Neural cell (in vitro differentiated cells): ENCODE data around the gene CD200R1L. TPM values are rescaled to one million over a fixed set of nuclear protein-coding genes. Genes with fewer than 3 reads are reported as not detected.

Experiments used
- H2AFZ ChIP-seq: fragments of 200-600, 300-800 bp; sonication (generic), shearing (Covaris generic); 2 replicates; pipeline ENCODE4 v1.6.0; 2014; ENCODE audit warnings: low read depth, mild to moderate bottlenecking, antibody characterized with exemption, low read length, moderate library complexity
- H3F3A ChIP-seq: fragments of 200-600 bp; shearing (Covaris generic); 2 replicates; pipeline ENCODE4 v1.6.1; 2016; ENCODE audit warnings: mild to moderate bottlenecking, moderate library complexity, mixed read lengths, antibody characterized with exemption, low read length; ENCODE audit not compliant: insufficient read depth, poor library complexity, severe bottlenecking
- H3K27ac ChIP-seq: fragments of 200-600, 300-800 bp; sonication (generic), shearing (Covaris generic); 2 replicates; pipeline ENCODE4 v1.5.1; 2014; ENCODE audit warnings: mild to moderate bottlenecking, low read length, moderate library complexity
- H3K27me3 ChIP-seq: fragments of 300-800, 200-600 bp; sonication (generic), shearing (Covaris generic); 2 replicates; pipeline ENCODE4 v1.6.0; 2014; ENCODE audit warnings: mild to moderate bottlenecking, low read depth, low read length, moderate library complexity; ENCODE audit not compliant: insufficient read depth
- H3K36me3 ChIP-seq: fragments of 300-800, 200-600 bp; sonication (generic), shearing (Covaris generic); 2 replicates; pipeline ENCODE4 v1.5.1; 2014; ENCODE audit warnings: mild to moderate bottlenecking, antibody characterized with exemption, low read length, moderate library complexity; ENCODE audit not compliant: insufficient read depth
- H3K4me2 ChIP-seq: fragments of 300-800, 200-600 bp; sonication (generic), shearing (Covaris generic); 2 replicates; pipeline ENCODE4 v1.6.0; 2014; ENCODE audit warnings: mild to moderate bottlenecking, low read length
- H3K4me3 ChIP-seq: fragments of 300-800, 200-600 bp; sonication (generic), shearing (Covaris generic); 2 replicates; pipeline ENCODE4 v1.5.1; 2014; ENCODE audit warnings: mild to moderate bottlenecking, low read length, moderate library complexity
- H3K79me2 ChIP-seq: fragments of 200-600 bp; shearing (Covaris generic); replicated peaks from 2 replicates; pipeline ENCODE4 v1.6.0; 2014; ENCODE audit warnings: mild to moderate bottlenecking, low read length, moderate library complexity; ENCODE audit not compliant: insufficient read depth
- H3K9ac ChIP-seq: fragments of 300-800, 200-600 bp; sonication (generic), shearing (Covaris generic); 2 replicates; pipeline ENCODE4 v1.6.1; 2016; ENCODE audit warnings: mild to moderate bottlenecking, low read length, mixed read lengths
- H3K9me2 ChIP-seq: fragments of 200-600 bp; shearing (Covaris generic); 2 replicates; pipeline ENCODE4 v1.6.1; 2016; ENCODE audit warnings: mild to moderate bottlenecking, low read length, mixed read lengths; ENCODE audit not compliant: insufficient read depth
- H3K9me3 ChIP-seq: fragments of 200-600, 300-800 bp; sonication (generic), shearing (Covaris generic); 2 replicates; pipeline ENCODE4 v1.6.1; 2016; ENCODE audit warnings: mild to moderate bottlenecking, mixed run types, low read length, moderate library complexity, mixed read lengths
- H4K20me1 ChIP-seq: fragments of 200-600 bp; shearing (Covaris generic); 2 replicates; pipeline ENCODE4 v1.6.1; 2016; ENCODE audit warnings: mild to moderate bottlenecking, mixed run types; ENCODE audit not compliant: insufficient read depth
- CTCF ChIP-seq: fragments of 450-650 bp; IDR thresholded peaks from 2 replicates; pipeline ENCODE4 v1.5.1; 2014; ENCODE audit warnings: antibody characterized with exemption, mild to moderate bottlenecking, moderate library complexity; ENCODE audit not compliant: poor library complexity, severe bottlenecking
- EP300 ChIP-seq: fragments of 450-650 bp; conservative IDR thresholded peaks from 2 replicates; pipeline ENCODE4 v1.6.1; 2014; ENCODE audit warnings: antibody characterized with exemption, mild to moderate bottlenecking, moderate library complexity; ENCODE audit not compliant: poor library complexity, severe bottlenecking
- EZH2 ChIP-seq: fragments of 200-600, 300-800 bp; shearing (Covaris generic), sonication (generic); IDR thresholded peaks from 2 replicates; pipeline ENCODE4 v1.6.1; 2014; ENCODE audit warnings: antibody characterized with exemption, low read length, borderline replicate concordance, mild to moderate bottlenecking; ENCODE audit not compliant: insufficient read depth, poor library complexity, severe bottlenecking
- MXI1 ChIP-seq: fragments of 450-650 bp; conservative IDR thresholded peaks from 2 replicates; pipeline ENCODE4 v1.6.1; 2014; ENCODE audit warnings: antibody characterized with exemption, mild to moderate bottlenecking; ENCODE audit not compliant: poor library complexity, severe bottlenecking
- POLR2AphosphoS5 ChIP-seq: IDR thresholded peaks from 2 replicates; pipeline ENCODE4 v1.6.1; 2012
- RAD21 ChIP-seq: fragments of 450-650 bp; conservative IDR thresholded peaks from 2 replicates; pipeline ENCODE4 v1.6.1; 2014; ENCODE audit warnings: antibody characterized with exemption, mild to moderate bottlenecking, moderate library complexity
- REST ChIP-seq: IDR thresholded peaks from 2 replicates; pipeline ENCODE4 v1.6.1; 2012; ENCODE audit warnings: borderline replicate concordance
- SMC3 ChIP-seq: fragments of 450-650 bp; conservative IDR thresholded peaks from 2 replicates; pipeline ENCODE4 v1.6.1; 2014; ENCODE audit warnings: antibody characterized with exemption, mild to moderate bottlenecking, moderate library complexity; ENCODE audit not compliant: poor library complexity
- TAF1 ChIP-seq: IDR thresholded peaks from 2 replicates; pipeline ENCODE4 v1.6.1; 2012; ENCODE audit warnings: low read depth
- polyA plus RNA-seq: library from polyadenylated mRNA; depleted of rRNA; stranded (reverse); fragments of >200 nt; gene quantifications from 2 replicates; pipeline ENCODE4 v1.2.3, GENCODE V29; 2014

Gene CD200R1L
- polyA plus RNA-seq, 1 donor from 2014 or later, result not detected

GRCh38 chr3:112769286-112769978, 77.2 kb downstream of the CD200R1L start:
- H3K4me2 ChIP-seq, result no peak overlapping the region
- H3K9me3 ChIP-seq, result no peaks in the 10 kb centered on the region
- H3K9me2 ChIP-seq, result no peaks in the 10 kb centered on the region
- H3K27me3 ChIP-seq, result no peaks in the 10 kb centered on the region
- no peak overlapping the region for H3K9ac ChIP-seq
- no peak overlapping the region for H3K4me3 ChIP-seq
- H3K79me2 ChIP-seq, result no peaks in the 10 kb centered on the region
- no peaks in the 10 kb centered on the region for H4K20me1 ChIP-seq
- H3F3A ChIP-seq, result no peaks in the 10 kb centered on the region
- H2AFZ ChIP-seq, result no peak overlapping the region
- no peak overlapping the region for H3K27ac ChIP-seq
- no peaks in the 10 kb centered on the region for H3K36me3 ChIP-seq
- TF ChIP-seq RAD21, result no peak
- TF ChIP-seq MXI1, result no peak
- TF ChIP-seq REST, result no peak
- no peak for TF ChIP-seq POLR2AphosphoS5
- no peak for TF ChIP-seq TAF1
- no peak for TF ChIP-seq SMC3
- no peak for TF ChIP-seq EZH2
- TF ChIP-seq EP300, result no peak
- no peak for TF ChIP-seq CTCF

GRCh38 chr3:112767777-112768176, 78.9 kb downstream of the CD200R1L start:
- TF ChIP-seq EP300, result no peak
- TF ChIP-seq POLR2AphosphoS5, result no peak
- TF ChIP-seq MXI1, result no peak
- Histone ChIP-seq H2AFZ (no peak overlapping the region), H3F3A (no peaks in the 10 kb centered on the region), H3K9me2 (no peaks in the 10 kb centered on the region), H3K36me3 (no peaks in the 10 kb centered on the region), H3K9me3 (no peaks in the 10 kb centered on the region), H4K20me1 (no peaks in the 10 kb centered on the region), H3K4me2 (no peak overlapping the region), H3K4me3 (no peak overlapping the region), H3K27ac (no peak overlapping the region), H3K27me3 (no peaks in the 10 kb centered on the region), H3K9ac (no peak overlapping the region), H3K79me2 (no peaks in the 10 kb centered on the region)
